HEK293 (cell line): Measurements from ENCODE around the gene STAT5B.
"Not testable (repeated sequence)": the region's sequence is repeated elsewhere in the genome, so short reads cannot be mapped to it uniquely, and the experiment has no call there.

Source experiments
- ZNF138 ChIP-seq: fragments of 450-650 bp; formaldehyde crosslinking; IDR thresholded peaks from 2 replicates; pipeline ENCODE4 v1.5.1; 2016; ENCODE audit warnings: missing biosample characterization, missing genetic modification characterization, borderline replicate concordance
- ZNF654 ChIP-seq: fragments of 450-650 bp; formaldehyde crosslinking; IDR thresholded peaks from 2 replicates; pipeline ENCODE4 v1.5.1; 2016; ENCODE audit warnings: low read depth, missing biosample characterization, missing genetic modification characterization

- not testable (repeated sequence) for TF ChIP-seq ZNF654, ZNF138 (tag by site-specific recombination)
Measured at GRCh38 chr17:42317967-42318366, 41.8 kb upstream of the STAT5B start.
